ENCODE results near the gene DIP2C.
"Not testable (repeated sequence)": the region's sequence is repeated elsewhere in the genome, so short reads cannot be mapped to it uniquely, and the experiment has no call there.

- TF ChIP-seq CTCF, POLR2A (IDR thresholded peaks at IDR 0.05): not testable (repeated sequence)
These were observed 78.7 kb downstream of the DIP2C start for GRCh38 chr10:610642-611305.
